Osteocyte (in vitro differentiated cells): ENCODE data around the gene NINL. TPM values are rescaled to one million over a fixed set of nuclear protein-coding genes. Genes with fewer than 3 reads are reported as not detected.

Experiments
- DNase-seq: peaks from one replicate; pipeline ENCODE4 v3.0.0; 2021; ENCODE audit warnings: mixed read lengths; ENCODE audit not compliant: unreplicated experiment; ENCODE audit errors: extremely low spot score
- H3K27ac Mint-ChIP-seq: one replicate; pipeline ENCODE4 v1.8.0; 2021; ENCODE audit warnings: mild to moderate bottlenecking, mixed read lengths; ENCODE audit not compliant: unreplicated experiment
- H3K27me3 Mint-ChIP-seq: one replicate; pipeline ENCODE4 v1.8.0; 2021; ENCODE audit warnings: mixed read lengths; ENCODE audit not compliant: unreplicated experiment
- H3K36me3 Mint-ChIP-seq: one replicate; pipeline ENCODE4 v1.8.0; 2021; ENCODE audit warnings: mixed read lengths; ENCODE audit not compliant: unreplicated experiment
- H3K4me1 Mint-ChIP-seq: one replicate; pipeline ENCODE4 v1.8.0; 2021; ENCODE audit warnings: mixed read lengths; ENCODE audit not compliant: unreplicated experiment
- H3K4me3 Mint-ChIP-seq: one replicate; pipeline ENCODE4 v1.8.0; 2021; ENCODE audit warnings: mild to moderate bottlenecking, moderate library complexity, mixed read lengths; ENCODE audit not compliant: unreplicated experiment
- H3K9me3 Mint-ChIP-seq: one replicate; pipeline ENCODE4 v1.8.0; 2021; ENCODE audit warnings: mixed read lengths; ENCODE audit not compliant: unreplicated experiment
- total RNA-seq: library from RNA; stranded (reverse); gene quantifications from 2 replicates; pipeline ENCODE4 v1.2.1, GENCODE V29; 2021
- TF ChIP-seq, protein P1 (sequence below): fragments of 200-600 bp; sonication (generic); IDR thresholded peaks from 2 replicates; pipeline ENCODE4 v1.5.0; 2021; ENCODE audit warnings: antibody characterized with exemption, mild to moderate bottlenecking, moderate library complexity

Gene NINL
- total RNA-seq, 1 donor from 2014 or later: 20.8 TPM

DNA sequence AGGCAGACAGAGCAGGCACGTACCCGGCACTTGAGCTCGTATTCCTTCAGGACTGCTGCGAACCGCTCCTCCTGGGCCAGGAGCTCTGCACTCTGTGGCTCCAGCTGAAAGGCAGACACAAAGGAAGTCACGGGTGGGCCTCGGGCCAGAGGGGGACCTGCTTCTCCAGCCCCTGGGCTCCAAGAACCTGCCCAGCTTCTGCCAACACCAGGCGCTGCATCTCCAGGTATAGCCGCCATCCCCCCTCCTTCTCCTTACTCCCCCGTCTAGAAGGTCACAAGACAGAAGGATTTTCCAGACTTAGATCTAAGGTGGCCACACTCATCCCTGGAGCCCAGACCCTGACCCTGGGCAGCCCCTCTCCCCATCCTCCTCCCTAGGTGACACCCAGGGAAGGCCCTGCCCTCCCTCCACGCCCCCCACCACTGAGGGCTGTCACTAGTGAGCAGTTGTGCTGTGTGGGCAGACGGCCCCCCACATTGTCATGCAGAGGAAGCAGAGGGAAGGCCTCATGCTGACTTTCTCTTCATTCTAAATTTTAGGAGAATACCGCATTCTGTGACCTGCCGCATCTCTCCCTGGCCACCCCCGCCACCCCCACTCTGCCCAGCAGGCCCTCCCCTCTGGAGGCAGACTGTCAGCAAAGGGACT lies 96.0 kb downstream of the NINL start:
- no peak for DNase-seq
- Mint-ChIP-seq H3K27me3 (no peaks in the 10 kb centered on the region), H3K27ac (no peak overlapping the region), H3K4me3 (no peak overlapping the region), H3K9me3 (no peaks in the 10 kb centered on the region), H3K4me1 (peaks cover 8% of the 10 kb centered on the region), H3K36me3 (peaks cover 19% of the 10 kb centered on the region)
- TF ChIP-seq, protein P1, sequence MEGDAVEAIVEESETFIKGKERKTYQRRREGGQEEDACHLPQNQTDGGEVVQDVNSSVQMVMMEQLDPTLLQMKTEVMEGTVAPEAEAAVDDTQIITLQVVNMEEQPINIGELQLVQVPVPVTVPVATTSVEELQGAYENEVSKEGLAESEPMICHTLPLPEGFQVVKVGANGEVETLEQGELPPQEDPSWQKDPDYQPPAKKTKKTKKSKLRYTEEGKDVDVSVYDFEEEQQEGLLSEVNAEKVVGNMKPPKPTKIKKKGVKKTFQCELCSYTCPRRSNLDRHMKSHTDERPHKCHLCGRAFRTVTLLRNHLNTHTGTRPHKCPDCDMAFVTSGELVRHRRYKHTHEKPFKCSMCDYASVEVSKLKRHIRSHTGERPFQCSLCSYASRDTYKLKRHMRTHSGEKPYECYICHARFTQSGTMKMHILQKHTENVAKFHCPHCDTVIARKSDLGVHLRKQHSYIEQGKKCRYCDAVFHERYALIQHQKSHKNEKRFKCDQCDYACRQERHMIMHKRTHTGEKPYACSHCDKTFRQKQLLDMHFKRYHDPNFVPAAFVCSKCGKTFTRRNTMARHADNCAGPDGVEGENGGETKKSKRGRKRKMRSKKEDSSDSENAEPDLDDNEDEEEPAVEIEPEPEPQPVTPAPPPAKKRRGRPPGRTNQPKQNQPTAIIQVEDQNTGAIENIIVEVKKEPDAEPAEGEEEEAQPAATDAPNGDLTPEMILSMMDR: no peak

DNA sequence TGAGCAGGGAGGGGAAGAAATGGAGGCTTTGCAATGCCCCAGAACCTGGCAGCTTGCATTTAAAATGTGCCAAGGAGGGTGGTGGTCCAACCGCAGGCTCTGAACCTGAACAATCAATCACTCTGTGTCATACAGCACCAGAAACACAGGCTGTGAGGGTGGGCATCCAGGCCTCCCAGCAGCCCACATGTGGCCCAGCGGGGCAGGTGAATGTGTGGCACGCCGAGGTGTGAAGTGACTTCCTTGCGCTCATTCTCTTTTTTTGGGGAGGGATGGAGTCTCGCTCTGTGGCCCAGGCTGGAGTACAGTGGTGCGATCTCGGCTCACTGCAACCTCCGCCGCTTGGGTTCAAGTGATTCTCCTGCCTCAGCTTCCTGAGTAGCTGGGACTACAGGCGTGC lies 97.4 kb downstream of the NINL start:
- H3K27ac Mint-ChIP-seq: no peak overlapping the region
- H3K36me3 Mint-ChIP-seq: peaks cover 29% of the 10 kb centered on the region
- H3K4me1 Mint-ChIP-seq: peaks cover 8% of the 10 kb centered on the region
- TF ChIP-seq, protein P1: no peak
- no peak for DNase-seq
- H3K4me3 Mint-ChIP-seq: no peak overlapping the region
- no peaks in the 10 kb centered on the region for H3K9me3 Mint-ChIP-seq
- no peaks in the 10 kb centered on the region for H3K27me3 Mint-ChIP-seq

DNA sequence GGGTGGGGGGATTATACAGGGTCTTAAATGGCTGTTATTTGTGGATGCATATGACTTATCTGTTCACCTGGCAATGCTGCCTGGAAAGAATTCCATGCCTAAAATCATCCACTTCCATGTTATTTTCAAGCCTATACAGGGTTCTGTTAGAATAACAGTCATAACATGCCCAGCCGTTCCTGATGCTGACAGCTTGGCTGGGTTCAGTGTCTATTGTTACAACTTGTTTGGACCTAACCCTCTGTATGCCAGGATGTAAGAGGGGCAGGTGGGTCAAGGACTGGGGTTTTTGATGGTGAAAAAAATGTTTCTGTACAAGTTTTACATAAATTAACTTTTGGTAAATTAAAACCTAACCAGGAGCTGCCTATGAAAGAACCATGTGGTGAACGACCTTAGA lies 98.0 kb downstream of the NINL start:
- Mint-ChIP-seq H3K9me3 (no peaks in the 10 kb centered on the region), H3K36me3 (peaks cover 29% of the 10 kb centered on the region), H3K27ac (no peak overlapping the region), H3K27me3 (no peaks in the 10 kb centered on the region), H3K4me3 (no peak overlapping the region), H3K4me1 (peaks cover 8% of the 10 kb centered on the region)
- TF ChIP-seq, protein P1: no peak
- no peak for DNase-seq

DNA sequence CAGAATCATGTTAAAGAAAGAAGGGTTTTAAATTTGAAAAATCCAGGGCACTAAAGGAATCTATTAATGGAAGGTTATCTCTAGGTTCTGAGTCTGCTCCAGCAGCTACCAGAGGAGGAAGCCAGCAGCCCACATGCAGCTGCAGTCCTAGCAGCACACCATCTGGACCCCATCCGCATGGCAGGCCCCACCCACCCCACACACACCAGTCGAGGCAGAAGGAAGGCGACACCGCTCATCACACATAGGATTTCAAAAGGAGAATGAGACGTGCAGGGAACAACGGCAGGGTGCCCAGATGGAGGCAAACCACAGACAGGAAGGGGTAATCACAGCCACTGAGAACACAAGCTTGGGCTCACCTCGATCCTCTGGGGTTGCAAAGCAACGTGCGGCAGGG lies 99.0 kb downstream of the NINL start:
- peaks cover 8% of the 10 kb centered on the region for H3K4me1 Mint-ChIP-seq
- DNase-seq: no peak
- peak overlapping the region; percentile 15 for H3K27ac Mint-ChIP-seq
- H3K9me3 Mint-ChIP-seq: no peaks in the 10 kb centered on the region
- H3K27me3 Mint-ChIP-seq: no peaks in the 10 kb centered on the region
- peaks cover 32% of the 10 kb centered on the region for H3K36me3 Mint-ChIP-seq
- TF ChIP-seq, protein P1: no peak
- H3K4me3 Mint-ChIP-seq: no peak overlapping the region

DNA sequence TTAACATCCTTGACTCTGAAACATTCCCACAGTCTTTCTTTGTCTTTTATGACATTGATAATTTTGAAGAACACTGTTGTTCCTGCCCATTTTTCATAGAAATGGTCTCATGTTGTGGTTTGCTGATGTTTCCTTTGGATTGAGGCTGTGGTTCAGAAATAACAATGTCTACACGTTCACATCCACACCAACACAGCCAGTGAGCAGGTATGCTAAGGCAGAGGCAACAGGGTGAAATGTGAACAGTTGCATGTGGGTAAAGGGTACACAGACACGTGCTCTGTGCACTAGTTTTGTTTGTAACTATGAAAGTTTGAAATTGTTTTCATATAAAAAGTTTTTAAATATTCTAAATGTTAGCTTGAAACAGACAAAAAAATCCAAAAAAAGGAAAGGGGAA lies 99.5 kb downstream of the NINL start:
- peaks cover 8% of the 10 kb centered on the region for H3K4me1 Mint-ChIP-seq
- no peaks in the 10 kb centered on the region for H3K9me3 Mint-ChIP-seq
- no peak for DNase-seq
- H3K27me3 Mint-ChIP-seq: no peaks in the 10 kb centered on the region
- no peak overlapping the region for H3K27ac Mint-ChIP-seq
- H3K36me3 Mint-ChIP-seq: peaks cover 32% of the 10 kb centered on the region
- no peak overlapping the region for H3K4me3 Mint-ChIP-seq
- TF ChIP-seq, protein P1: no peak
